Aorta (tissue), 5 donors: Measurements from ENCODE around the gene DYRK3. TPM values are rescaled to one million over a fixed set of nuclear protein-coding genes. Genes with fewer than 3 reads are reported as not detected.

ENCODE experiments used
- ATAC-seq: fragments of 200-7000 bp; cut with Tn5 transposase; one replicate; pipeline ENCODE4 v1.9.1; 2022; ENCODE audit warnings: moderate library complexity; ENCODE audit not compliant: low FRiP score
- DNase-seq, 2 donors: peaks; one replicate each; pipeline ENCODE4 v3.0.0-alpha.2; 2020
- H3K27ac ChIP-seq, 2 donors: one replicate each; pipeline ENCODE4 v1.5.1; 2013; ENCODE audit warnings: low read length in 2 of 2, mild to moderate bottlenecking in 2 of 2, moderate library complexity in 2 of 2, control low read depth in 1 of 2, inconsistent platforms in 1 of 2, low read depth in 1 of 2
- H3K27me3 ChIP-seq, 2 donors: one replicate each; pipeline ENCODE4 v1.6.1; 2013; ENCODE audit warnings: control low read depth in 1 of 2, low read length in 1 of 2, mild to moderate bottlenecking in 1 of 2, moderate library complexity in 1 of 2; ENCODE audit not compliant: insufficient read depth in 2 of 2, control insufficient read depth in 1 of 2
- H3K36me3 ChIP-seq, 2 donors: one replicate each; pipeline ENCODE4 v1.6.1; 2013; ENCODE audit warnings: control low read depth in 1 of 2, low read length in 1 of 2, mild to moderate bottlenecking in 1 of 2; ENCODE audit not compliant: insufficient read depth in 2 of 2, control insufficient read depth in 1 of 2
- H3K4me1 ChIP-seq, 2 donors: one replicate each; pipeline ENCODE4 v1.6.1; 2013; ENCODE audit warnings: low read length in 2 of 2, control low read depth in 1 of 2, mild to moderate bottlenecking in 1 of 2, moderate library complexity in 1 of 2; ENCODE audit not compliant: insufficient read depth in 2 of 2, control insufficient read depth in 1 of 2
- H3K4me3 ChIP-seq, 2 donors: one replicate each; pipeline ENCODE4 v1.5.1; 2013; ENCODE audit warnings: low read length in 2 of 2, control low read depth in 1 of 2, mild to moderate bottlenecking in 1 of 2
- H3K9me3 ChIP-seq: one replicate; pipeline ENCODE4 v1.6.1; 2013; ENCODE audit warnings: mild to moderate bottlenecking, low read length; ENCODE audit not compliant: control insufficient read depth
- WGBS, 2 donors: extraction: QIAGEN DNeasy Blood & Tissue Kit; methylation state at CpG; one replicate each; pipeline ENCODE4 v1.1.7; 2013; 5-methylcytosine and 5-hydroxymethylcytosine counted together
- intact Hi-C, 2 donors: fragments of 100-400 bp; cut with DNase I; formaldehyde crosslinking; loops; one replicate each; pipeline versions ENCODE4 v1.14.2 to v1.15.0; 2022
- polyA plus RNA-seq, 2 donors: library from polyadenylated mRNA; stranded (reverse); fragments of 200-250 nt; gene quantifications; one replicate each; pipeline ENCODE4 v1.2.3, GENCODE V29; 2013
- total RNA-seq, 2 donors: library from RNA; stranded (reverse); fragmentation: NEBNext Ultra II Directional; extraction: Animal tissue kit (Norgen Biotek cat#: 25700); gene quantifications; one replicate each; pipeline ENCODE4 v1.2.1, GENCODE V29; 2021
- donor health status: healthy with polysubstance abuse.
- donor health status: Bipolar disorder and iron deficiency.
- donor health status: DM: no; HTN: no; CAD: no.
- donor health status: DM: no; HTN: no; CAD: no.
- donor health status: DM: yes; HTN: yes; CAD: no.

DYRK3 gene
- total and polyA plus RNA-seq, 4 donors: 2.8 to 10.7 (median 6.2) TPM

- Histone ChIP-seq H3K27me3 (no peaks in the 10 kb centered on the region), H3K4me1 (no peaks in the 10 kb centered on the region), H3K9me3 (no peaks in the 10 kb centered on the region), H3K36me3 (peaks cover 12 to 16% of the 10 kb centered on the region in 2 donors), H3K4me3 (no peak overlapping the region), H3K27ac (no peak overlapping the region)
- 85 to 93% methylated on average over 6 to 7 of the region's 7 CpGs for WGBS, 2 donors
- intact Hi-C loops: no loop called here
- ATAC-seq (no peak), DNase-seq (no peak)
These were observed 41.9 kb upstream of the DYRK3 start for GRCh38 chr1:206593351-206593925.

DNA sequence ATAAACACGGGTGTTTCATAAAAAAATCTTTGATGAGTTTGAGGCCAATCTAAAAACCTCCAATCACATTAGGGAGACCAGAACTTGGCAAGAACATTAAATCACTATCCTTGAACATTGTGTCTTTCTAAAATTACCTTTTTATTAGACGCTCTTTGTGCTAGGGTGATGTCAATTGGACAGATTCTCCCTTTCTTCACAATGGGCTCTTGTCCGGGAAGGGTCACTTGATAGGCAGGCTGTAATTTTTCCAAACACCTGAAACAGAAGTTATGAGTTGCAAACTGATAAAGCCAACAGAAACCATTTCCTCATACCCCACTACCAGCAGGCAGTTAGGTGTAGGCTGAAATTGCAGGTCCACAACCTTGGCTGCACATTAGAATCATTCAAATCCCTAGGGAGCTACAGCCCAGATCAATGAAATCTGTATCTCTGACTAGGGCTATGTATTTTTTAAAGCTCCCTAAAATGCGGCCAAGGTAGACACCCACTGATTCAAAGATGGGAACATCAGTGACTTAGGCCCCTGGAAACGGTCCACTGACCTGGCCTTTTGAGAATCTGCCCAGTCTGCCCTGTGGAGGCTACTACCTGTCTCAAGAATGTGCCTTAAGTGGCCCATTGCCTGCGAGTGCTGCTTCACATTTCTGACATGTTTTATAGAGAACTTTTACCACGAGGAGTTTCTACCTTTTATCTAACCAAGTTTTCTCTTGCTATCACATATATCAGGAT is 39.6 kb upstream of the DYRK3 start:
- 85 to 88% methylated on average over 7 of the region's 7 CpGs for WGBS, 2 donors
- Histone ChIP-seq H3K4me3 (no peak overlapping the region), H3K27me3 (no peaks in the 10 kb centered on the region), H3K9me3 (no peaks in the 10 kb centered on the region), H3K4me1 (no peaks in the 10 kb centered on the region), H3K27ac (no peak overlapping the region), H3K36me3 (peaks cover 18 to 23% of the 10 kb centered on the region in 2 donors)
- DNase-seq: no peak
- intact Hi-C loops: no loop called here
- ATAC-seq: no peak

- ATAC-seq (no peak), DNase-seq (no peak)
- Histone ChIP-seq H3K4me3 (no peak overlapping the region), H3K36me3 (peaks cover 18 to 21% of the 10 kb centered on the region in 2 donors), H3K27me3 (no peaks in the 10 kb centered on the region), H3K27ac (no peak overlapping the region), H3K4me1 (no peaks in the 10 kb centered on the region), H3K9me3 (no peaks in the 10 kb centered on the region)
- intact Hi-C loops: no loop called here
- WGBS, 2 donors: 97 to 98% methylated on average over 1 of the region's 1 CpG
These were observed 39.0 kb upstream of the DYRK3 start for GRCh38 chr1:206596319-206596666.

DNA sequence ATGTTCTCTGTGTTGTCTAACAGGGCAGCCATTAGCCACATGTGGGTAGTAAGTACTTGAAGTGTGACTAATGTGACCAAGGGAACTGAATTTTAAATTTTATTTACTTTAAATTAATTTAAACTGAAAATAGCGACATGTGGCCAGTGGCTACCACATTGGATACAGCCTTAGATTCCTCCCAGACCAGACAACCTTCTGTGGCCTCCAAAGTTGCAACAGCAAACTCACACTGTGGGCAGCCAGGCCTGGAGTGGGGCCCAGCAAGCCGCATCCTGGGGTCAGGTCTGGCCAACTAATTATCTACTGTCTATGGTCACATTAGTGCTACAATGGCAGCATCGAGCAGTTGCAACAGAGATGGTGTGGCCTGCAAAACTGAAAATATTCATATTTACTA is 34.8 kb upstream of the DYRK3 start:
- DNase-seq: no peak
- 91 to 93% methylated on average over 3 of the region's 3 CpGs for WGBS, 2 donors
- H3K27ac ChIP-seq: no peak overlapping the region
- no peak for ATAC-seq
- intact Hi-C loops: no loop called here
- H3K36me3 ChIP-seq: peaks cover 14 to 15% of the 10 kb centered on the region in 2 donors
- H3K9me3 ChIP-seq: no peaks in the 10 kb centered on the region
- no peak overlapping the region for H3K4me3 ChIP-seq
- H3K4me1 ChIP-seq: no peaks in the 10 kb centered on the region
- no peaks in the 10 kb centered on the region for H3K27me3 ChIP-seq

DNA sequence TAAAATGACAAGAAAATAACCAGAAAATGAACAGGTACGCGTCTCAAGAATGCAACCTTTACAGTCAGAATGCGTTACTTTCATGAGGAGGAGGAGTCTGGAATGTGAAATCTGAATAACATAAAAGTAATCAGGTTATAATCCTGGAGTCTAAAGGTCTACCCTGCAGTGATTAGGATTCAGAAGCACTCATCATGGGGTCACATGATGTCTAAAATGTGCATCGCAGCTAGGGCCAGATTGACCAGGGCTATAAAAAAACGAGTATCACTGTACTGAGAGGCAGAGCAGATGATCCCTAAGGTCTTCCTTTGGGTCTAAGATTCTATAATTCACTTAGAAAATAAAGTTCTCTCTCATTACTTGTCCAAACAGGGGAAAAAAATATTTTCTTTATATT is 30.5 kb upstream of the DYRK3 start:
- intact Hi-C loops: loop anchor here in 1 of 2 donors (5.0 kb wide), 1 partner anchor 307 kb away; no protein-coding TSS in a partner anchor
- Histone ChIP-seq H3K27me3 (no peaks in the 10 kb centered on the region), H3K9me3 (no peaks in the 10 kb centered on the region), H3K4me1 (no peaks in the 10 kb centered on the region), H3K36me3 (peaks cover 0 to 6% of the 10 kb centered on the region in 2 donors), H3K27ac (no peak overlapping the region), H3K4me3 (no peak overlapping the region)
- DNase-seq (no peak), ATAC-seq (no peak)
- WGBS, 2 donors: 82 to 91% methylated on average over 5 of the region's 5 CpGs

DNA sequence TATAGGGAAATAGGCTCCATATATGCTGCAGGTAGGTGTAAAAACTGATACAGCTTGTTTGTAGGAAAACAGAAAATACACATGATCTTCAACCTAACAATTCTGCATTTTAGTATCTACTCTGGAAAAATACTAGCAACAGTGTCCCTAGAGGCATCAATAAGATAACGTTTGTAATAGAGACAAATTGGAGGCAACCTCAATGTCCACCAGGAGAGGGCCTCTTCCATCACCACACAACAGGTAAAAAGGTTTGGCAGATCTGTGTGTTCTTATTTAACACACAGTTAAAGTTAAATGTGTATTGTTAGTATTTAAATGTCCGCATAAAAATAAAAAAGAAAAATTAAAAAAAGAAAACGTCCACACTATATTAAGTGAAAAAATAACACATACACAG is 28.5 kb upstream of the DYRK3 start:
- no peaks in the 10 kb centered on the region for H3K27me3 ChIP-seq
- ATAC-seq (no peak), DNase-seq (no peak)
- H3K27ac ChIP-seq: no peak overlapping the region
- WGBS, 2 donors: 55 to 61% methylated on average over 3 of the region's 3 CpGs
- no peak overlapping the region for H3K4me3 ChIP-seq
- H3K9me3 ChIP-seq: no peaks in the 10 kb centered on the region
- intact Hi-C loops: loop anchor here in 1 of 2 donors (5.0 kb wide), 1 partner anchor 305 kb away; no protein-coding TSS in a partner anchor
- peaks cover 0 to 6% of the 10 kb centered on the region in 2 donors for H3K36me3 ChIP-seq
- H3K4me1 ChIP-seq: no peaks in the 10 kb centered on the region

DNA sequence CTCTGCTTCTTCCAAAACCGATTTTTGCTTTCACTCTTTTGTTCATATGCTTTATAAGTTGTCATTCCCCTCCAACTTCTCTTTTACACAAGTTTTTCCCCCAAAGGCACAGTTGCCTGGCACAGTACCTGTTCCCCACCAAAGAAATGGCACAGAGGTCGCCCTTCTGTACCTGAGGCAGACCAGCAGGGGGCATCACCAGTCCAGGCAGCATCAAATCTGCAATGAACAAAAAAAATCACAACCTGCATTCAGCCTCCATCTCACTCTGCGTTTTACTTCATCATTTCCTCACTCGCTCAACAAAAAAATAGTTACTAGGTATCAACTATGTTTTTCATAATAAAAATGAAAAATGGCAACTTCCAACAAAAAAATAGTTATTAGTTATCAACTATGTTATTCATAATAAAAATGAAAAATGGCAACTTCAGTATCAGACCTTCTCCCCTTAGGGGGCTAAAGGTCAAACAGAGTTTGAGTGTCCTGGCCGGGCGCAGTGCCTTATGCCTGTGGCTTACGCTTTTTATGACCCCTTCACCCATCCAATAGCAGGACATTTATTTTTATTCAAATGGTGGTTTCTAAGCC is 27.1 kb upstream of the DYRK3 start:
- no peaks in the 10 kb centered on the region for H3K4me1 ChIP-seq
- no peak overlapping the region for H3K4me3 ChIP-seq
- no peaks in the 10 kb centered on the region for H3K9me3 ChIP-seq
- no peaks in the 10 kb centered on the region for H3K27me3 ChIP-seq
- intact Hi-C loops: loop anchor here in 1 of 2 donors (5.0 kb wide), 1 partner anchor 304 kb away; no protein-coding TSS in a partner anchor
- 70 to 72% methylated on average over 7 of the region's 7 CpGs for WGBS, 2 donors
- ATAC-seq: no peak
- peaks cover 0 to 3% of the 10 kb centered on the region in 2 donors for H3K36me3 ChIP-seq
- no peak overlapping the region for H3K27ac ChIP-seq
- no peak for DNase-seq

GRCh38 chr1:206609229-206609991 is 25.9 kb upstream of the DYRK3 start:
- H3K27me3 ChIP-seq: no peaks in the 10 kb centered on the region
- intact Hi-C loops: loop anchor here in 1 of 2 donors (5.0 kb wide), 1 partner anchor 303 kb away; no protein-coding TSS in a partner anchor
- no peaks in the 10 kb centered on the region for H3K4me1 ChIP-seq
- ATAC-seq: no peak
- no peak for DNase-seq
- 66 to 71% methylated on average over 4 of the region's 4 CpGs for WGBS, 2 donors
- peaks cover 0 to 1% of the 10 kb centered on the region in 2 donors for H3K36me3 ChIP-seq
- no peak overlapping the region for H3K4me3 ChIP-seq
- no peak overlapping the region for H3K27ac ChIP-seq
- no peaks in the 10 kb centered on the region for H3K9me3 ChIP-seq
